ENCODE data around the gene MRPL32. TPM values are rescaled to one million over a fixed set of nuclear protein-coding genes. Genes with fewer than 3 reads are reported as not detected.

MRPL32 gene
- total RNA-seq, 2 donors from 2014 or later, result 48.3 to 65.7 TPM

DNA sequence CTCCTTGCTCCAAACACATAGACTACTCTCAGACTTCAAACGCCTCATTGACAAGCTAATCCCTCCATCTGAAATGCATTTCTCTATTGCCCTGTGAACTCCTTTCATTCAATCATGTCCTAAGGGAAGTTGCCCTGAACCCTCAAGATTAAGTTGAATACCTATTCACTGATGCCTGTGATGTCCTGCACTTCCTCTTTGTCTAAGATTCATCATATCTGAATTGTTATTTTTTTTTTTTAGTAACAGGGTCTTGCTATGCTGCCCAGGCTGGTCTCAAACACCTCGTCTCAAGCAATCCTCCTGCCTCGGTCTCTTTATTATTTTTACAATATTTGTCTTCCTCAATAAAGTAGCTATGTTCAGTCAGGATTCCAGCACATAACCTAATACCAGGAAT is 3.4 kb upstream of the MRPL32 start:
- H3K4me1 ChIP-seq (replicated peaks), result peaks cover 7% of the 10 kb centered on the region

GRCh38 chr7:42929449-42929848 is 2.7 kb upstream of the MRPL32 start:
- peaks cover 0 to 2% of the 10 kb centered on the region in 2 donors for H3K36me3 ChIP-seq
- H3K9me3 ChIP-seq, result no peaks in the 10 kb centered on the region
- DNase-seq (ENCODE audit: low spot score), result no peak
- intact Hi-C loops (cut with DNase I), result no loop called here
- no peak overlapping the region for H3K27ac ChIP-seq
- TF ChIP-seq POLR2AphosphoS5 (IDR thresholded peaks at IDR 0.05) (no peak), POLR2A (IDR thresholded peaks at IDR 0.05) (no peak), CTCF (IDR thresholded peaks at IDR 0.05) (no peak)
- H3K4me3 ChIP-seq, result no peak overlapping the region
- H3K27me3 ChIP-seq (replicated peaks; ENCODE audit: insufficient read depth), result no peaks in the 10 kb centered on the region
- H3K4me1 ChIP-seq (replicated peaks), result peaks cover 7% of the 10 kb centered on the region
- WGBS, result 51% methylated on average over 3 of the region's 3 CpGs

More for the DNA sequence above, 3.4 kb upstream of the MRPL32 start:
- no peak for DNase-seq (ENCODE audit: low spot score)
- H3K27me3 ChIP-seq (replicated peaks; ENCODE audit: insufficient read depth), result no peaks in the 10 kb centered on the region
- 51% methylated on average over 3 of the region's 3 CpGs for WGBS
- H3K27ac ChIP-seq, result no peak overlapping the region
- H3K4me3 ChIP-seq, result no peak overlapping the region
- intact Hi-C loops (cut with DNase I), result no loop called here
- TF ChIP-seq CTCF (IDR thresholded peaks at IDR 0.05) (no peak), POLR2AphosphoS5 (IDR thresholded peaks at IDR 0.05) (no peak)
- H3K9me3 ChIP-seq, result no peaks in the 10 kb centered on the region
- H3K36me3 ChIP-seq, result peaks cover 0 to 2% of the 10 kb centered on the region in 2 donors

- DNase-seq (ENCODE audit: low spot score), result no peak
- H3K9me3 ChIP-seq, result no peaks in the 10 kb centered on the region
- no peaks in the 10 kb centered on the region for H3K36me3 ChIP-seq
- peaks cover 7% of the 10 kb centered on the region for H3K4me1 ChIP-seq (replicated peaks)
- H3K27me3 ChIP-seq (replicated peaks; ENCODE audit: insufficient read depth), result no peaks in the 10 kb centered on the region
- H3K4me3 ChIP-seq, result peak overlapping the region; percentile 76 to 82
- WGBS, result 7% methylated on average over 5 of the region's 5 CpGs
- TF ChIP-seq POLR2A (IDR thresholded peaks at IDR 0.05) (no peak), CTCF (IDR thresholded peaks at IDR 0.05) (no peak), POLR2AphosphoS5 (IDR thresholded peaks at IDR 0.05) (no peak)
- H3K27ac ChIP-seq, result peak overlapping the region; percentile 16 to 81
- intact Hi-C loops (cut with DNase I), result no loop called here
Measured at GRCh38 chr7:42930889-42931288, 1.3 kb upstream of the MRPL32 start.

DNA sequence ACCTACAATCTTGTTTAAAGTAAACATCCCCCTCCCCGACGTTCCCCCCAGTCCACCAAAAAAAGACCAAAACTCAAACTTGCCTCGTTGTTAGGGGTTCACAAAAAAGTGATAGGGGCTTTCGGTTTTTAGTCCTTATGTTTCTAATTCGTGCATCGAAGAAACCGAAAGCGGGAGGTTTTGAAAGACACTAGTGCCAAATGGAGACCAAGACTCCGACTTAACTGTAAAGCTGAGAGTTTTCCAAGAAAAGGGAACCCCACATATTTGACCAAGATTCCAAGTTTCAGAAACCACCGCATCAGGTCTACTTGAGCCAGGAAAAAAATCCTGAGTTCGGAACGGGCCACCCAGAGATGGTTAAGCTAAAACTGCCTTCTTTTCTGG is 736 bp upstream of the MRPL32 start:
- Histone ChIP-seq H3K36me3 (no peaks in the 10 kb centered on the region), H3K4me3 (peak overlapping the region; percentile 76 to 82), H3K27ac (peak overlapping the region; percentile 81 to 82), H3K9me3 (no peaks in the 10 kb centered on the region), H3K27me3 (replicated peaks; ENCODE audit: insufficient read depth) (no peaks in the 10 kb centered on the region), H3K4me1 (replicated peaks) (peaks cover 7% of the 10 kb centered on the region)
- TF ChIP-seq POLR2AphosphoS5 (IDR thresholded peaks at IDR 0.05), result no peak
- no peak for TF ChIP-seq POLR2A (IDR thresholded peaks at IDR 0.05)
- no peak for TF ChIP-seq CTCF (IDR thresholded peaks at IDR 0.05)
- intact Hi-C loops (cut with DNase I), result no loop called here
- DNase-seq (ENCODE audit: low spot score), result no peak
- WGBS, result under 1% methylated on average over 12 of the region's 12 CpGs

DNA sequence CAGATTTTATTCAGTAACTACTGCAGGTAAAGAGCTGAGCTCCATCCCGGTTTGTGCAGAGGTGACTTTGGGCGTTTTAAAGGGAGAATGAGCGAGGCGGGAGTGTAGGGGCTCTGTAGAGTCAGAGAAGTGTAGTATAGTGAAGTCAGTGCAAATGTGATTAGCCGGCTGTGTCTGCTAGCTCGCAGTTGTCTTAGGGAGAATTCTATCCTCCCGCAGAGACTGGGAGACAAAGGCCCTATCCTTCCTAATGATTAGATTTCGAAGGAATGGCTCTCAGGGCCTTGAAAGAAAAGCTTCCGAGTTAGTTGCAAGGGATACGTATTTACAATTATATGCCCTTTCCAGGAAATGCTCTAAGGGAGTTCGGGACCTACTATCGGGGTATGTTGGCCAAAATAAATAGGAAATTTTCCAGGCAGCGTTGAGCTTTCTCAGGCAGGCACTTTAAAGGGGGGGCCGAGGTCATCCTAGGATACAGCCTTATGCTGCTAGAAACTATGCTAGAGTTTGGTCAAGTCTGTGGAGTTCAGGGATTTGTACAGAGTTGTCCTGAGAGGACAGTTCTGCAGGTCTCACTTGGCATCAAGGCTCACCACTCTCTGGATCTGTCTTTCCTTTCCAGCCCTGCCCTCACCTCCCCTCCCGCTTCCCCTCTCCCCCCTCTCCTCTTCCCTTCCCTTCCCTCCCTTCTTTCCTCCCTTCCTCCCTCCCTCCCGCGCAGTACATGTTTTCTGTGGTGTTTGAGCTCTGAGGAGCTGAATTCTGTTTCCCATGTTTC is 825 bp downstream of the MRPL32 start:
- H3K27ac ChIP-seq, result peak overlapping the region; percentile 81 to 82
- 0% methylated on average over 17 of the region's 17 CpGs for WGBS
- no peak for DNase-seq (ENCODE audit: low spot score)

More for the DNA sequence above, 825 bp downstream of the MRPL32 start:
- peaks cover 6% of the 10 kb centered on the region for H3K4me1 ChIP-seq (replicated peaks)
- H3K27me3 ChIP-seq (replicated peaks; ENCODE audit: insufficient read depth), result no peaks in the 10 kb centered on the region
- TF ChIP-seq POLR2AphosphoS5 (IDR thresholded peaks at IDR 0.05) (no peak), CTCF (IDR thresholded peaks at IDR 0.05) (no peak), POLR2A (IDR thresholded peaks at IDR 0.05) (no peak)
- H3K9me3 ChIP-seq, result no peaks in the 10 kb centered on the region
- H3K36me3 ChIP-seq, result no peaks in the 10 kb centered on the region
- intact Hi-C loops (cut with DNase I), result no loop called here
- peak overlapping the region; percentile 76 to 82 for H3K4me3 ChIP-seq
